OCI-LY1 (cell line): Measurements from ENCODE around the gene CSMD2.

ENCODE experiments used
- H2AFZ ChIP-seq: fragments of 200-600 bp; sonication (generic), shearing (Covaris generic); 2 replicates; pipeline ENCODE4 v1.6.0; 2014; ENCODE audit warnings: antibody characterized with exemption, mild to moderate bottlenecking, low read length
- H3F3A ChIP-seq: fragments of 200-600 bp; sonication (generic), shearing (Covaris generic); 2 replicates; pipeline ENCODE4 v1.6.0; 2014; ENCODE audit warnings: mild to moderate bottlenecking, antibody characterized with exemption, low read length, moderate library complexity; ENCODE audit not compliant: insufficient read depth
- H3K27ac ChIP-seq: fragments of 200-600 bp; sonication (generic); 2 replicates; pipeline ENCODE4 v1.5.1; 2014; ENCODE audit warnings: low read length, mixed run types, mild to moderate bottlenecking, low read depth; ENCODE audit not compliant: poor library complexity, severe bottlenecking
- H3K27me3 ChIP-seq: fragments of 200-600 bp; sonication (generic); 2 replicates; pipeline ENCODE4 v1.6.0; 2014; ENCODE audit warnings: antibody characterized with exemption, mild to moderate bottlenecking, low read length, moderate library complexity; ENCODE audit not compliant: insufficient read depth
- H3K36me3 ChIP-seq: fragments of 200-600 bp; sonication (generic); 2 replicates; pipeline ENCODE4 v1.6.1; 2014; ENCODE audit warnings: mild to moderate bottlenecking, antibody characterized with exemption, low read length, moderate library complexity, mixed read lengths; ENCODE audit not compliant: insufficient read depth
- H3K4me1 ChIP-seq: fragments of 200-600 bp; sonication (generic); 2 replicates; pipeline ENCODE4 v1.5.1; 2014; ENCODE audit warnings: mild to moderate bottlenecking, low read length, moderate library complexity; ENCODE audit not compliant: insufficient read depth, severe bottlenecking
- H3K4me2 ChIP-seq: fragments of 200-600 bp; sonication (generic), shearing (Covaris generic); 2 replicates; pipeline ENCODE4 v1.6.1; 2014; ENCODE audit warnings: low read length
- H3K4me3 ChIP-seq: fragments of 200-600 bp; sonication (generic); 2 replicates; pipeline ENCODE4 v1.5.1; 2014; ENCODE audit warnings: low read length, low read depth, mild to moderate bottlenecking, mixed read lengths; ENCODE audit not compliant: poor library complexity, severe bottlenecking
- H3K79me2 ChIP-seq: fragments of 200-600 bp; shearing (Covaris generic); 2 replicates; pipeline ENCODE4 v1.6.1; 2016; ENCODE audit warnings: mixed run types, low read length, mixed read lengths; ENCODE audit not compliant: insufficient read depth
- H3K9ac ChIP-seq: fragments of 200-600 bp; sonication (generic), shearing (Covaris generic); 2 replicates; pipeline ENCODE4 v1.6.1; 2014; ENCODE audit warnings: mild to moderate bottlenecking, low read length, mixed read lengths
- H3K9me2 ChIP-seq: fragments of 200-600 bp; sonication (generic), shearing (Covaris generic); 2 replicates; pipeline ENCODE4 v1.6.1; 2014; ENCODE audit warnings: low read depth, mild to moderate bottlenecking, low read length, mixed read lengths
- H3K9me3 ChIP-seq: fragments of 200-600 bp; shearing (Covaris generic); 2 replicates; pipeline ENCODE4 v1.6.1; 2014; ENCODE audit warnings: low read length, mixed read lengths
- H4K20me1 ChIP-seq: fragments of 200-600 bp; sonication (generic), shearing (Covaris generic); 2 replicates; pipeline ENCODE4 v1.6.0; 2016; ENCODE audit warnings: mild to moderate bottlenecking, low read length; ENCODE audit not compliant: insufficient read depth
- EZH2 ChIP-seq: fragments of 200-600 bp; sonication (generic), shearing (Covaris generic); IDR thresholded peaks from 2 replicates; pipeline ENCODE4 v1.8.0; 2017; ENCODE audit warnings: borderline replicate concordance, mixed run types, mild to moderate bottlenecking, antibody characterized with exemption, low read length, moderate library complexity, mixed read lengths
- TF ChIP-seq, protein P1 (sequence below): fragments of 200-600 bp; sonication (generic), shearing (Covaris generic); IDR thresholded peaks from 2 replicates; pipeline ENCODE4 v1.5.1; 2017; ENCODE audit warnings: mild to moderate bottlenecking, antibody characterized with exemption, low read length, moderate library complexity, mixed read lengths

Gene CSMD2

GRCh38 chr1:33684396-33685179, 480.4 kb downstream of the CSMD2 start:
- Histone ChIP-seq H3K27ac (no peak overlapping the region), H3K4me2 (no peak overlapping the region), H3K9me2 (no peaks in the 10 kb centered on the region), H3K36me3 (no peaks in the 10 kb centered on the region), H3K27me3 (no peaks in the 10 kb centered on the region), H3K79me2 (no peaks in the 10 kb centered on the region), H3K4me3 (no peak overlapping the region), H3K9me3 (no peaks in the 10 kb centered on the region), H3F3A (no peaks in the 10 kb centered on the region), H4K20me1 (no peaks in the 10 kb centered on the region), H2AFZ (no peak overlapping the region), H3K9ac (no peak overlapping the region), H3K4me1 (no peaks in the 10 kb centered on the region)
- TF ChIP-seq, protein P1, sequence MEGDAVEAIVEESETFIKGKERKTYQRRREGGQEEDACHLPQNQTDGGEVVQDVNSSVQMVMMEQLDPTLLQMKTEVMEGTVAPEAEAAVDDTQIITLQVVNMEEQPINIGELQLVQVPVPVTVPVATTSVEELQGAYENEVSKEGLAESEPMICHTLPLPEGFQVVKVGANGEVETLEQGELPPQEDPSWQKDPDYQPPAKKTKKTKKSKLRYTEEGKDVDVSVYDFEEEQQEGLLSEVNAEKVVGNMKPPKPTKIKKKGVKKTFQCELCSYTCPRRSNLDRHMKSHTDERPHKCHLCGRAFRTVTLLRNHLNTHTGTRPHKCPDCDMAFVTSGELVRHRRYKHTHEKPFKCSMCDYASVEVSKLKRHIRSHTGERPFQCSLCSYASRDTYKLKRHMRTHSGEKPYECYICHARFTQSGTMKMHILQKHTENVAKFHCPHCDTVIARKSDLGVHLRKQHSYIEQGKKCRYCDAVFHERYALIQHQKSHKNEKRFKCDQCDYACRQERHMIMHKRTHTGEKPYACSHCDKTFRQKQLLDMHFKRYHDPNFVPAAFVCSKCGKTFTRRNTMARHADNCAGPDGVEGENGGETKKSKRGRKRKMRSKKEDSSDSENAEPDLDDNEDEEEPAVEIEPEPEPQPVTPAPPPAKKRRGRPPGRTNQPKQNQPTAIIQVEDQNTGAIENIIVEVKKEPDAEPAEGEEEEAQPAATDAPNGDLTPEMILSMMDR = no peak
- no peak for TF ChIP-seq EZH2

- Histone ChIP-seq H3K9ac (no peak overlapping the region), H2AFZ (no peak overlapping the region), H3K4me2 (no peak overlapping the region), H3K79me2 (no peaks in the 10 kb centered on the region), H3K27ac (no peak overlapping the region), H4K20me1 (no peaks in the 10 kb centered on the region), H3K4me1 (no peaks in the 10 kb centered on the region), H3K4me3 (no peak overlapping the region), H3K27me3 (no peaks in the 10 kb centered on the region), H3K9me3 (no peaks in the 10 kb centered on the region), H3F3A (no peaks in the 10 kb centered on the region), H3K9me2 (no peaks in the 10 kb centered on the region), H3K36me3 (no peaks in the 10 kb centered on the region)
- TF ChIP-seq EZH2 = no peak
- TF ChIP-seq, protein P1 = no peak
These were observed 481.1 kb downstream of the CSMD2 start for GRCh38 chr1:33683913-33684312.

GRCh38 chr1:33682371-33682770, 482.7 kb downstream of the CSMD2 start:
- H3K9ac ChIP-seq = no peak overlapping the region
- no peak overlapping the region for H3K4me3 ChIP-seq
- H4K20me1 ChIP-seq = no peaks in the 10 kb centered on the region
- H3K4me1 ChIP-seq = no peaks in the 10 kb centered on the region
- H3K36me3 ChIP-seq = no peaks in the 10 kb centered on the region
- no peak overlapping the region for H3K4me2 ChIP-seq
- H3F3A ChIP-seq = no peaks in the 10 kb centered on the region
- H2AFZ ChIP-seq = no peak overlapping the region
- no peak overlapping the region for H3K27ac ChIP-seq
- H3K27me3 ChIP-seq = no peaks in the 10 kb centered on the region
- no peaks in the 10 kb centered on the region for H3K9me2 ChIP-seq
- H3K79me2 ChIP-seq = no peaks in the 10 kb centered on the region
- no peak for TF ChIP-seq EZH2
- TF ChIP-seq, protein P1 = no peak
- H3K9me3 ChIP-seq = no peaks in the 10 kb centered on the region
